Spleen (tissue), 11 donors: ENCODE measurements around the gene GRIK1. TPM values are rescaled to one million over a fixed set of nuclear protein-coding genes. Genes with fewer than 3 reads are reported as not detected.

ENCODE experiments used
- DNase-seq: peaks from one replicate; pipeline ENCODE4 v3.0.0-alpha.2; 2020
- H3K27ac ChIP-seq, 8 donors: fragments of 200-600 bp; sonication (generic) in 7 of 8; 1 replicate in 4 of 8; 2 replicates in 4 of 8; pipeline versions ENCODE4 v1.5.0 to v1.8.0; 2016 to 2021; ENCODE audit warnings: inconsistent platforms in 4 of 8, mild to moderate bottlenecking in 4 of 8, moderate library complexity in 1 of 8
- H3K27me3 ChIP-seq, 7 donors: fragments of 200-600 bp; sonication (generic) in 6 of 7; replicated peaks in 1 of 7; 1 replicate in 4 of 7; 2 replicates in 3 of 7; pipeline versions ENCODE4 v1.5.0 to v1.8.0; 2016 to 2021; ENCODE audit warnings: inconsistent platforms in 3 of 7, mild to moderate bottlenecking in 1 of 7
- H3K36me3 ChIP-seq, 6 donors: fragments of 200-600 bp; sonication (generic) in 5 of 6; 1 replicate in 4 of 6; 2 replicates in 2 of 6; pipeline versions ENCODE4 v1.5.0 to v1.8.0; 2016 to 2021; ENCODE audit warnings: inconsistent platforms in 2 of 6
- H3K4me1 ChIP-seq, 6 donors: fragments of 200-600 bp; sonication (generic) in 5 of 6; 1 replicate in 3 of 6; 2 replicates in 3 of 6; pipeline versions ENCODE4 v1.5.0 to v1.8.0; 2016 to 2021; ENCODE audit warnings: inconsistent platforms in 3 of 6
- H3K4me3 ChIP-seq, 8 donors: fragments of 200-600 bp; sonication (generic) in 7 of 8; 1 replicate in 4 of 8; 2 replicates in 4 of 8; pipeline versions ENCODE4 v1.5.0 to v1.8.0; 2016 to 2021; ENCODE audit warnings: inconsistent platforms in 4 of 8, mild to moderate bottlenecking in 4 of 8, moderate library complexity in 2 of 8
- H3K9me3 ChIP-seq, 8 donors: fragments of 200-600 bp; sonication (generic) in 7 of 8; 1 replicate in 4 of 8; 2 replicates in 4 of 8; pipeline versions ENCODE4 v1.5.0 to v1.8.0; 2016 to 2021; ENCODE audit warnings: inconsistent platforms in 4 of 8
- CTCF ChIP-seq, 11 experiments: fragments of 200-600 bp in 7 of 11; fragments of 450-650 bp in 4 of 11; sonication (generic) in 4 of 11; IDR thresholded peaks in 8 of 11; conservative IDR thresholded peaks in 3 of 11; 1 replicate in 7 of 11; 2 replicates in 4 of 11; pipeline versions ENCODE4 v1.4.0 to v1.8.0; 2016 to 2021; ENCODE audit warnings: antibody characterized with exemption in 11 of 11, inconsistent platforms in 4 of 11, mild to moderate bottlenecking in 1 of 11
- POLR2A ChIP-seq, 3 donors: fragments of 450-650 bp; IDR thresholded peaks; one replicate each; pipeline ENCODE4 v1.5.1; 2017; ENCODE audit warnings: antibody characterized with exemption in 3 of 3, mild to moderate bottlenecking in 1 of 3
- POLR2AphosphoS5 ChIP-seq, 3 donors: sonication (generic); formaldehyde crosslinking; IDR thresholded peaks; one replicate each; pipeline ENCODE4 v1.5.1; 2017; ENCODE audit warnings: antibody characterized with exemption in 3 of 3
- WGBS, 5 donors: extraction: QIAGEN DNeasy Blood & Tissue Kit in 3 of 5; methylation state at CpG; one replicate each; pipeline versions ENCODE4 v1.1.5 to v1.1.7; 2013 to 2018; 5-methylcytosine and 5-hydroxymethylcytosine counted together
- intact Hi-C: fragments of 100-400 bp; cut with DNase I; formaldehyde crosslinking; loops from one replicate; pipeline ENCODE4 v1.15.0; 2023; ENCODE audit warnings: low total_unique reads
- polyA plus RNA-seq, 3 donors: library from polyadenylated mRNA; stranded (reverse); fragments of 200-250 nt; gene quantifications; one replicate each; pipeline ENCODE4 v1.2.1, GENCODE V29; 2013
- total RNA-seq, 7 donors: library from RNA; depleted of rRNA in 3 of 7; stranded (reverse); fragments of >200 nt in 3 of 7; fragmentation: NEBNext Ultra II Directional in 4 of 7; extraction: Animal tissue kit (Norgen Biotek cat#: 25700) in 4 of 7; gene quantifications; one replicate each; pipeline versions ENCODE4 v1.1.0 to v1.2.1, GENCODE V29; 2016 to 2021
- donor health status: healthy with polysubstance abuse.
- donor health status: DM: no; HTN: no; CAD: no; lungs with moderate emphysema.
- donor health status: DM: no; HTN: no; CAD: no.
- donor health status: Bipolar disorder and iron deficiency.
- donor health status: healthy.
- donor health status: DM: no; HTN: no; CAD: no.
- donor health status: DM: yes; HTN: yes; CAD: no.

Gene GRIK1
- total and polyA plus RNA-seq, 10 donors: 0.02 to 0.17 (median 0.04) TPM; not detected in 7

DNA sequence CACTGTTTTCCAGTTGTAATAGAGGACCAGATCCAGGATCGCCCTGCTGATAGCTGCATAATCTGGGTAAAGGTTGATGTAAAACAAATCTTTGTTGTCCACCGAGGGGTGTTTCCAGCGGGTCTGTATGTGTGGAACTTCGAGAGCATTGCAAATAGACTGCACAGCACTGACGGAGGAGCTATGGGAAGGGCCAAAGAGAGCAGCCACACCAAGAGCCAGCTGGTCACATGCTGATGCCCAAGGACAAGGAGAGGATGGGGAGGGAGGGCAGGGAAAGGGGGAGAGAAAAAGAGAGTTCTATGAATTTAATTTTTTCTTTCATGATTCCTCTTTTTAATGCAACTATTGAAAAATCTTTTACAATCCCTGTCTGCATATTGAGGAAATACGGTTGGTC, 250.0 kb downstream of the GRIK1 start:
- H3K27ac ChIP-seq: no peak overlapping the region
- H3K27me3 ChIP-seq: no peaks in the 10 kb centered on the region
- H3K9me3 ChIP-seq: no peaks in the 10 kb centered on the region
- 91 to 97% (median 96%) methylated on average over 6 of the region's 6 CpGs for WGBS, 5 donors
- no peak for DNase-seq
- intact Hi-C loops: no loop called here
- no peak overlapping the region for H3K4me3 ChIP-seq
- no peaks in the 10 kb centered on the region for H3K4me1 ChIP-seq
- no peak for TF ChIP-seq CTCF (IDR thresholded peaks at IDR 0.05 in 8 of 11, conservative IDR thresholded peaks at IDR 0.05 in 3 of 11)
- H3K36me3 ChIP-seq: no peaks in the 10 kb centered on the region

DNA sequence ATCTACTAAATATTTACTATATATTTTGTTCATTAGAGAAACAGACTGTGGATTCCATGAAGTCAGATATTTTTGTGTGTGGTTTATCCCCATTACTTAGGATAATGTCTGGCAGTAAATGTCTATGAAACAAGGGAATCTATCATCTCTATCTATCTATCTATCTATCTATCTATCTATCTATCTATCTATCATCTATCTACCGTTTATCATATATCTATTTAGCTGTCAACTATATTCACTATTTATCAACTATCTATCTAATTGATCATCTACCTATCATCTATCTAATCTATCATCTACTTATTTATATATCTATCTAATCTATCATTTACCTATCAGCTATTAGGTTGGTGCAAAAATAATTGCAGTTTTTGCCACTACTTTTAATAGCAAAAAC, 255.7 kb downstream of the GRIK1 start:
- H3K27me3 ChIP-seq: no peaks in the 10 kb centered on the region
- intact Hi-C loops: no loop called here
- H3K36me3 ChIP-seq: no peaks in the 10 kb centered on the region
- no peak overlapping the region for H3K4me3 ChIP-seq
- H3K9me3 ChIP-seq: peaks cover 0 to 8% (median 0%) of the 10 kb centered on the region in 8 donors
- no peak for TF ChIP-seq POLR2A (IDR thresholded peaks at IDR 0.05)
- TF ChIP-seq POLR2AphosphoS5 (IDR thresholded peaks at IDR 0.05): no peak
- no peak for TF ChIP-seq CTCF (IDR thresholded peaks at IDR 0.05 in 8 of 11, conservative IDR thresholded peaks at IDR 0.05 in 3 of 11)
- no peak for DNase-seq
- H3K27ac ChIP-seq: no peak overlapping the region
- H3K4me1 ChIP-seq: no peaks in the 10 kb centered on the region
- 90 to 100% (median 96%) methylated on average over 1 of the region's 1 CpG for WGBS, 5 donors

DNA sequence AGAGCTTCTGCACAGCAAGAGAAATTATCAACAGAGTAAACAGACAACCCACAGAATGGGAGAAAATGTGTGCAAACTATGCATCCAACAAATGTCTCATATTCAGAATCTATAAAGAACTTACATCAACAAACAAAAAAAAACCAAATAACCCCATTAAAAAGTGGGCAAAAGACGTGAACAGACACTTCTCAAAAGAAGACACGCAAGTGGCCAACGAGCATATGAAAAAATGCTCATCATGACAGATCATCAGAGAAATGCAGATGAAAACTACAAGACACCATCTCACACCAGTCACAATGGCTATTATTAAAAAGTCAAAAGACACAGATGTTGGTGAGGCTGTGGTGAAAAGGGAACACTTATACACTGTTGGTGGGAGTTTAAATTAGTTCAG, 257.0 kb downstream of the GRIK1 start:
- H3K36me3 ChIP-seq: no peaks in the 10 kb centered on the region
- H3K27me3 ChIP-seq: no peaks in the 10 kb centered on the region
- no peak for DNase-seq
- H3K4me1 ChIP-seq: no peaks in the 10 kb centered on the region
- peaks cover 0 to 8% (median 0%) of the 10 kb centered on the region in 8 donors for H3K9me3 ChIP-seq
- no peak overlapping the region for H3K27ac ChIP-seq
- H3K4me3 ChIP-seq: no peak overlapping the region
- intact Hi-C loops: no loop called here
- 83 to 96% (median 92%) methylated on average over 3 of the region's 3 CpGs for WGBS, 5 donors
- no peak for TF ChIP-seq POLR2A (IDR thresholded peaks at IDR 0.05)
- TF ChIP-seq POLR2AphosphoS5 (IDR thresholded peaks at IDR 0.05): no peak
- TF ChIP-seq CTCF (IDR thresholded peaks at IDR 0.05 in 8 of 11, conservative IDR thresholded peaks at IDR 0.05 in 3 of 11): no peak

DNA sequence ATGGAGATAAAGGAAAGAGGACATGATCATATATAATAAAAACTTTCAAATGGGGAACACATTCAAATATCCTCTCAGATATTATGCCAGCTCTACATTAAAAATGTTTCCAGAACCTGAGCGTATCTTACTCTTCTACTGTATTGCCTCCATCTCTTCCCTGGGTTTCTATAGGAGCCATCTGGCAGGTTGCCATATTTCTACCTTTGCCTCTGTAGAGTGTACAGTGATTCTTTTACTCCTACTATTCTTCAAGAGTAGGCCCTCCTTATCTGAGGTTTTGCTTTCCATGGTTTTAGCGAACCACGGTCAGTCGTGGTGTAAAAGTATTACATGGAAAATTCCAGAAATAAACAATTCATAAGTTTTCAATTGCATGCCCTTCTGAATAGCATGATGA, 259.5 kb downstream of the GRIK1 start:
- no peak for DNase-seq
- intact Hi-C loops: no loop called here
- TF ChIP-seq POLR2AphosphoS5 (IDR thresholded peaks at IDR 0.05) (no peak), CTCF (IDR thresholded peaks at IDR 0.05 in 8 of 11, conservative IDR thresholded peaks at IDR 0.05 in 3 of 11) (no peak), POLR2A (IDR thresholded peaks at IDR 0.05) (no peak)
- H3K4me1 ChIP-seq: no peaks in the 10 kb centered on the region
- H3K27me3 ChIP-seq: no peaks in the 10 kb centered on the region
- H3K4me3 ChIP-seq: no peak overlapping the region
- no peak overlapping the region for H3K27ac ChIP-seq
- H3K36me3 ChIP-seq: no peaks in the 10 kb centered on the region
- peaks cover 0 to 8% (median 0%) of the 10 kb centered on the region in 8 donors for H3K9me3 ChIP-seq
- 82 to 99% (median 95%) methylated on average over 4 of the region's 4 CpGs for WGBS, 5 donors
